Skeletal muscle tissue (tissue), 4 donors: ENCODE measurements around the gene BCL2L12. TPM values are rescaled to one million over a fixed set of nuclear protein-coding genes. Genes with fewer than 3 reads are reported as not detected.
"Not testable (repeated sequence)": the region's sequence is repeated elsewhere in the genome, so short reads cannot be mapped to it uniquely, and the experiment has no call there.

Experiments
- H3K27ac ChIP-seq: one replicate; pipeline ENCODE4 v1.7.0; 2013; ENCODE audit warnings: mild to moderate bottlenecking, low read depth, low read length, inconsistent platforms
- H3K27me3 ChIP-seq, 3 donors: one replicate each; pipeline ENCODE4 v1.7.0; 2013; ENCODE audit warnings: low read length in 3 of 3; ENCODE audit not compliant: control insufficient read depth in 3 of 3, insufficient read depth in 3 of 3
- H3K36me3 ChIP-seq, 3 donors: one replicate each; pipeline ENCODE4 v1.7.0; 2013; ENCODE audit warnings: low read length in 3 of 3; ENCODE audit not compliant: control insufficient read depth in 3 of 3, insufficient read depth in 3 of 3
- H3K4me1 ChIP-seq, 3 donors: one replicate each; pipeline ENCODE4 v1.7.0; 2013; ENCODE audit warnings: low read length in 3 of 3, mild to moderate bottlenecking in 3 of 3; ENCODE audit not compliant: control insufficient read depth in 3 of 3, insufficient read depth in 3 of 3
- H3K4me3 ChIP-seq, 3 donors: one replicate each; pipeline ENCODE4 v1.7.0; 2013; ENCODE audit warnings: low read length in 3 of 3
- H3K9ac ChIP-seq, 3 donors: one replicate each; pipeline ENCODE4 v1.7.0; 2013; ENCODE audit warnings: low read length in 3 of 3, mild to moderate bottlenecking in 3 of 3, moderate library complexity in 2 of 3, low read depth in 1 of 3
- H3K9me3 ChIP-seq, 3 donors: one replicate each; pipeline ENCODE4 v1.7.0; 2013; ENCODE audit warnings: low read length in 3 of 3; ENCODE audit not compliant: control insufficient read depth in 3 of 3
- total RNA-seq: library from RNA; depleted of rRNA; stranded (reverse); fragments of >200 nt; gene quantifications from one replicate; pipeline ENCODE4 v1.2.3, GENCODE V29; 2014
- donor health status: Osteomylitis.

The BCL2L12 gene
- 4.7 TPM for total RNA-seq

GRCh38 chr19:49665351-49666119, at the start of gene BCL2L12, which contains the start of gene IRF3:
TSS of gene BCL2L12 (plus strand) at chr19:49665933. CDS start at chr19:49666693, 760 bp downstream.
TSS of gene IRF3 (minus strand) at chr19:49665857. CDS start at chr19:49664838, 1,019 bp downstream.
- Histone ChIP-seq H3K27me3 (no peaks in the 10 kb centered on the region), H3K4me3 (peak within 1 kb of the TSS; percentile 87 to 94 (median 91)), H3K4me1 (peaks cover 20 to 33% (median 28%) of the 10 kb centered on the region in 3 donors), H3K36me3 (peaks cover 19 to 31% (median 22%) of the 10 kb centered on the region in 3 donors), H3K9me3 (no peaks in the 10 kb centered on the region), H3K27ac (peak within 1 kb of the TSS; percentile 90), H3K9ac (peak within 1 kb of the TSS; percentile 91)

GRCh38 chr19:49616532-49616931, 49.2 kb upstream of the BCL2L12 start:
- peaks cover 0 to 12% (median 2%) of the 10 kb centered on the region in 3 donors for H3K4me1 ChIP-seq
- H3K27me3 ChIP-seq = no peaks in the 10 kb centered on the region
- H3K36me3 ChIP-seq = peaks cover 44 to 53% (median 46%) of the 10 kb centered on the region in 3 donors

GRCh38 chr19:49616945-49617344, 48.8 kb upstream of the BCL2L12 start:
- no peak overlapping the region for H3K27ac ChIP-seq
- peaks cover 0 to 12% (median 2%) of the 10 kb centered on the region in 3 donors for H3K4me1 ChIP-seq
- H3K9ac ChIP-seq = no peak overlapping the region
- H3K9me3 ChIP-seq = no peaks in the 10 kb centered on the region
- H3K4me3 ChIP-seq = no peak overlapping the region
- H3K36me3 ChIP-seq = peaks cover 47 to 57% (median 50%) of the 10 kb centered on the region in 3 donors
- H3K27me3 ChIP-seq = no peaks in the 10 kb centered on the region

More at GRCh38 chr19:49616532-49616931, 49.2 kb upstream of the BCL2L12 start:
- Histone ChIP-seq H3K4me3 (no peak overlapping the region), H3K9me3 (no peaks in the 10 kb centered on the region), H3K9ac (no peak overlapping the region), H3K27ac (no peak overlapping the region)

GRCh38 chr19:49617860-49618259, 47.9 kb upstream of the BCL2L12 start:
- not testable (repeated sequence) for H3K4me1 ChIP-seq, H3K27me3 ChIP-seq, H3K4me3 ChIP-seq, H3K9me3 ChIP-seq, H3K9ac ChIP-seq, H3K27ac ChIP-seq
- peaks cover 49 to 59% (median 50%) of the 10 kb centered on the region in 3 donors for H3K36me3 ChIP-seq

- Histone ChIP-seq H3K4me1 (no peaks in the 10 kb centered on the region), H3K36me3 (peaks cover 16 to 18% (median 18%) of the 10 kb centered on the region in 3 donors), H3K27ac (no peak overlapping the region), H3K9me3 (no peaks in the 10 kb centered on the region), H3K4me3 (no peak overlapping the region), H3K9ac (no peak overlapping the region), H3K27me3 (no peaks in the 10 kb centered on the region)
Measured at GRCh38 chr19:49624967-49625910, 40.5 kb upstream of the BCL2L12 start.

GRCh38 chr19:49626226-49626625, 39.5 kb upstream of the BCL2L12 start:
- Histone ChIP-seq H3K27ac (no peak overlapping the region), H3K9me3 (no peaks in the 10 kb centered on the region), H3K4me3 (no peak overlapping the region), H3K4me1 (peaks cover 0 to 5% (median 4%) of the 10 kb centered on the region in 3 donors), H3K36me3 (peaks cover 13 to 17% (median 15%) of the 10 kb centered on the region in 3 donors), H3K27me3 (no peaks in the 10 kb centered on the region), H3K9ac (no peak overlapping the region)

GRCh38 chr19:49629659-49630058, 36.1 kb upstream of the BCL2L12 start:
- peaks cover 4 to 9% (median 8%) of the 10 kb centered on the region in 3 donors for H3K4me1 ChIP-seq
- H3K9ac ChIP-seq = peak overlapping the region in 1 of 3 donors; percentile 25
- H3K27me3 ChIP-seq = no peaks in the 10 kb centered on the region
- peaks cover 4 to 6% (median 5%) of the 10 kb centered on the region in 3 donors for H3K36me3 ChIP-seq
- H3K27ac ChIP-seq = no peak overlapping the region
- H3K4me3 ChIP-seq = no peak overlapping the region
- H3K9me3 ChIP-seq = no peaks in the 10 kb centered on the region

- Histone ChIP-seq H3K36me3 (peaks cover 0 to 6% (median 4%) of the 10 kb centered on the region in 3 donors), H3K27ac (no peak overlapping the region), H3K27me3 (no peaks in the 10 kb centered on the region), H3K9me3 (no peaks in the 10 kb centered on the region), H3K4me1 (peaks cover 7 to 13% (median 8%) of the 10 kb centered on the region in 3 donors), H3K9ac (no peak overlapping the region), H3K4me3 (no peak overlapping the region)
Measured at GRCh38 chr19:49631014-49631588, 34.6 kb upstream of the BCL2L12 start.

GRCh38 chr19:49631610-49632192, 34.0 kb upstream of the BCL2L12 start:
- H3K4me3 ChIP-seq = no peak overlapping the region
- peak overlapping the region in 1 of 3 donors; percentile 16 for H3K9ac ChIP-seq
- peaks cover 7 to 13% (median 8%) of the 10 kb centered on the region in 3 donors for H3K4me1 ChIP-seq
- no peaks in the 10 kb centered on the region for H3K9me3 ChIP-seq
- H3K36me3 ChIP-seq = peaks cover 4 to 7% (median 5%) of the 10 kb centered on the region in 3 donors
- H3K27ac ChIP-seq = no peak overlapping the region
- H3K27me3 ChIP-seq = no peaks in the 10 kb centered on the region
